DOHH2 (cell line): Measurements from ENCODE around the gene TBX21.

Experiments
- H3F3A ChIP-seq: fragments of 200-600 bp; sonication (generic), shearing (Covaris generic); 2 replicates; pipeline ENCODE4 v1.6.0; 2016; ENCODE audit warnings: antibody characterized with exemption, mild to moderate bottlenecking; ENCODE audit not compliant: control insufficient read depth, insufficient read depth
- H3K27ac ChIP-seq: fragments of 200-600 bp; sonication (generic); 2 replicates; pipeline ENCODE4 v1.5.1; 2014; ENCODE audit warnings: low read depth, mild to moderate bottlenecking, low read length, moderate library complexity
- H3K27me3 ChIP-seq: fragments of 200-600 bp; sonication (generic); 2 replicates; pipeline ENCODE4 v1.6.1; 2014; ENCODE audit warnings: mild to moderate bottlenecking, low read length, mixed read lengths; ENCODE audit not compliant: control insufficient read depth
- H3K36me3 ChIP-seq: fragments of 200-600 bp; sonication (generic); 2 replicates; pipeline ENCODE4 v1.6.1; 2014; ENCODE audit warnings: mild to moderate bottlenecking, low read length, moderate library complexity, mixed read lengths; ENCODE audit not compliant: control insufficient read depth
- H3K4me1 ChIP-seq: fragments of 200-600 bp; sonication (generic); 2 replicates; pipeline ENCODE4 v1.6.1; 2014; ENCODE audit warnings: mild to moderate bottlenecking, low read length, mixed read lengths; ENCODE audit not compliant: control insufficient read depth
- H3K4me2 ChIP-seq: fragments of 200-600 bp; sonication (generic); 2 replicates; pipeline ENCODE4 v1.6.0; 2014; ENCODE audit warnings: mild to moderate bottlenecking, low read length, moderate library complexity
- H3K4me3 ChIP-seq: fragments of 200-600 bp; sonication (generic); 2 replicates; pipeline ENCODE4 v1.5.1; 2014; ENCODE audit warnings: mild to moderate bottlenecking, low read length, mixed read lengths
- H3K79me2 ChIP-seq: fragments of 200-600 bp; sonication (generic); 2 replicates; pipeline ENCODE4 v1.6.1; 2014; ENCODE audit warnings: mild to moderate bottlenecking, low read length, mixed read lengths; ENCODE audit not compliant: control insufficient read depth
- H3K9me2 ChIP-seq: fragments of 200-600 bp; sonication (generic); replicated peaks from 2 replicates; pipeline ENCODE4 v1.6.1; 2014; ENCODE audit warnings: mild to moderate bottlenecking, low read length, mixed read lengths; ENCODE audit not compliant: control insufficient read depth
- H3K9me3 ChIP-seq: fragments of 200-600 bp; sonication (generic); 2 replicates; pipeline ENCODE4 v1.6.1; 2014; ENCODE audit warnings: antibody characterized with exemption, low read length, mixed read lengths; ENCODE audit not compliant: control insufficient read depth, insufficient read depth
- H4K20me1 ChIP-seq: fragments of 200-600 bp; sonication (generic); 2 replicates; pipeline ENCODE4 v1.6.0; 2014; ENCODE audit warnings: low read depth, mild to moderate bottlenecking, antibody characterized with exemption, low read length, moderate library complexity; ENCODE audit not compliant: control insufficient read depth, insufficient read depth
- CTCF ChIP-seq: fragments of 200-600 bp; sonication (generic); IDR thresholded peaks from one replicate; pipeline ENCODE4 v1.5.1; 2014; ENCODE audit warnings: antibody characterized with exemption, mild to moderate bottlenecking, low read depth, low read length; ENCODE audit not compliant: poor library complexity, severe bottlenecking
- EZH2phosphoT487 ChIP-seq: fragments of 200-600 bp; sonication (generic); IDR thresholded peaks from 2 replicates; pipeline ENCODE4 v1.6.1; 2017; ENCODE audit warnings: borderline replicate concordance, mild to moderate bottlenecking, antibody characterized with exemption, low read length, moderate library complexity, mixed read lengths

TBX21 gene

DNA sequence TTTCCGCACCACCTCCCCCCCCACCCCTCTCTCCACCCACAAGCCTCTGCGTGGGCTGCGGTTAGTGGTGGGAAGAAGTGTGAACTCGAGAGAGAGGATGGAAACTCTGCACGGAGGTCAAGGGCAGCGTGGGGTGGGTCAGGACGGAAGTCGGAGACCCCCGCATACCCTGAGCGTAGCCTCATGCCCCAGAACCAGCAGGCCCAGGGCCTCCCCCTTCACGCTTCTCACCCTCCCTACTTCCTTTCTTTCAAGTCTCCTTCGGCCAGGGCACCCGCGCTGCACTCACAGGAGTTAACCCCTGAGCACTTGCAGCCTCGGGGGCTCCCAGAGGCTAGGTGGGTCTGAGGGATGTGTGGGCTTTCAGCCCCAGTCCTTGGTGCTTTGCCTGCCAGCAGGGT is 29.8 kb upstream of the TBX21 start:
- H3K4me3 ChIP-seq, result peak overlapping the region; percentile 36
- no peak for TF ChIP-seq CTCF
- TF ChIP-seq EZH2phosphoT487, result no peak
- H4K20me1 ChIP-seq, result no peaks in the 10 kb centered on the region; the same call in 1 of the 2 replicates
- H3K4me1 ChIP-seq, result peaks cover 46% of the 10 kb centered on the region
- H3K9me3 ChIP-seq, result no peaks in the 10 kb centered on the region
- peak overlapping the region; percentile 51 for H3K4me2 ChIP-seq
- no peaks in the 10 kb centered on the region for H3K79me2 ChIP-seq
- H3K36me3 ChIP-seq, result no peaks in the 10 kb centered on the region
- no peak overlapping the region for H3K27ac ChIP-seq
- peaks cover under 1% of the 10 kb centered on the region for H3F3A ChIP-seq
- H3K9me2 ChIP-seq, result no peaks in the 10 kb centered on the region
- 0 out of 2 replicates have a peak, but pooled peaks cover 4% of the 10 kb centered on the region for H3K27me3 ChIP-seq

GRCh38 chr17:47703671-47704070 is 29.4 kb upstream of the TBX21 start:
- no peaks in the 10 kb centered on the region for H3K9me3 ChIP-seq

GRCh38 chr17:47704116-47704515 is 28.9 kb upstream of the TBX21 start:
- Histone ChIP-seq H3K4me1 (peaks cover 41% of the 10 kb centered on the region), H3K4me2 (peak overlapping the region; percentile 51)

More at GRCh38 chr17:47703671-47704070, 29.4 kb upstream of the TBX21 start:
- TF ChIP-seq CTCF, result no peak
- TF ChIP-seq EZH2phosphoT487, result no peak
- Histone ChIP-seq H3F3A (no peaks in the 10 kb centered on the region; the same call in 1 of the 2 replicates), H3K36me3 (no peaks in the 10 kb centered on the region), H3K4me1 (peaks cover 41% of the 10 kb centered on the region), H3K27ac (no peak overlapping the region), H3K79me2 (no peaks in the 10 kb centered on the region), H3K27me3 (0 out of 2 replicates have a peak, but pooled peaks cover 4% of the 10 kb centered on the region), H4K20me1 (no peaks in the 10 kb centered on the region; the same call in 1 of the 2 replicates), H3K9me2 (no peaks in the 10 kb centered on the region), H3K4me2 (peak overlapping the region; percentile 51), H3K4me3 (0 out of 2 replicates have a peak overlapping the region, but pooled peaks have one; percentile 6)

More at GRCh38 chr17:47704116-47704515, 28.9 kb upstream of the TBX21 start:
- TF ChIP-seq CTCF (no peak), EZH2phosphoT487 (no peak)
- Histone ChIP-seq H3K9me3 (no peaks in the 10 kb centered on the region), H3K36me3 (no peaks in the 10 kb centered on the region), H3K79me2 (no peaks in the 10 kb centered on the region), H3K9me2 (no peaks in the 10 kb centered on the region), H3K27ac (no peak overlapping the region), H3F3A (no peaks in the 10 kb centered on the region; the same call in 1 of the 2 replicates), H3K4me3 (0 out of 2 replicates have a peak overlapping the region, but pooled peaks have one; percentile 6), H3K27me3 (0 out of 2 replicates have a peak, but pooled peaks cover 4% of the 10 kb centered on the region), H4K20me1 (no peaks in the 10 kb centered on the region; the same call in 1 of the 2 replicates)
